Measurements from ENCODE around the gene SLC9A6.

The SLC9A6 gene

DNA sequence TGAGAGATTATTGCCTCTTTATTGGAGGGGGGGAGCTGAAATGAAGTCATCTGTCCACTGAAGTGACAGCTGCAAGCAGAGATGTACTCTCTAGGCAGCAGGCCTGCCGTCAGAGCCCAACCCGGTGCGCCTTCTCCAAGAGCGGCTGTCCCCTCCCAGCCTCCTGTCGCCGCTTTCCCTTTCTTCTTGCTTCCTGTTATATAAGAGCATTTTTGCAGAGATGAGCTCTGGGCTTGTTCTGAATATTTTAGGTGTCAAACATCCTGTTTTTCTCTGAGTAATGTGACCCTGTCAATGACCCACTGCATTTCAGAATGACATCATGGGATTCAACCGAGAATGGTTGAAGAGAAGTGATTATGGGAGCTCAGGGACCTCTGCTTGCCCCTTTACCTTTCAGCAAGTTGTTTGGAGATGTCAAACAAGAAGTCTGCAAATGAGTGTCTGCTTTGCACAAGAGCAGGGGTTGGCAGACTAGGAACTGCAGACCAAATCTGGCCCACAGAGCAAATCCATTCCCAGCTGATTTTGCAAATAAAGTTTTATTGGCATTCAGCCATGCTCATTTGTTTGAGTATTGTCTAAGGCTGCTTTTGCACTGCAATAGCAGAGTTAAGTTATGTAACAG is 79.9 kb downstream of the SLC9A6 start (continued):
- no peak for TF ChIP-seq ZNF239 (tag by site-specific recombination; IDR thresholded peaks at IDR 0.05)
- TF ChIP-seq GLIS1 (tag by site-specific recombination; IDR thresholded peaks at IDR 0.05), result peak; percentile 36; the same call in 1 of the 2 replicates
- TF ChIP-seq PRDM1 (tag by site-specific recombination; IDR thresholded peaks at IDR 0.05), result peak; percentile 61; the same call in 1 of the 2 replicates
- peak; percentile 97 for TF ChIP-seq ZEB2 (tag by site-specific recombination; IDR thresholded peaks at IDR 0.05)
- TF ChIP-seq ZNF747 (tag by site-specific recombination; IDR thresholded peaks at IDR 0.05), result no peak
- TF ChIP-seq, protein P1, sequence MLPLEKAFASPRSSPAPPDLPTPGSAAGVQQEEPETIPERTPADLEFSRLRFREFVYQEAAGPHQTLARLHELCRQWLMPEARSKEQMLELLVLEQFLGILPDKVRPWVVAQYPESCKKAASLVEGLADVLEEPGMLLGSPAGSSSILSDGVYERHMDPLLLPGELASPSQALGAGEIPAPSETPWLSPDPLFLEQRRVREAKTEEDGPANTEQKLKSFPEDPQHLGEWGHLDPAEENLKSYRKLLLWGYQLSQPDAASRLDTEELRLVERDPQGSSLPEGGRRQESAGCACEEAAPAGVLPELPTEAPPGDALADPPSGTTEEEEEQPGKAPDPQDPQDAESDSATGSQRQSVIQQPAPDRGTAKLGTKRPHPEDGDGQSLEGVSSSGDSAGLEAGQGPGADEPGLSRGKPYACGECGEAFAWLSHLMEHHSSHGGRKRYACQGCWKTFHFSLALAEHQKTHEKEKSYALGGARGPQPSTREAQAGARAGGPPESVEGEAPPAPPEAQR (tag by site-specific recombination; IDR thresholded peaks at IDR 0.05), result no peak
- no peak for TF ChIP-seq ZNF701 (tag by site-specific recombination; IDR thresholded peaks at IDR 0.05)
- no peak for TF ChIP-seq ZNF548 (tag by site-specific recombination; IDR thresholded peaks at IDR 0.05)
- TF ChIP-seq IKZF3 (tag by site-specific recombination; IDR thresholded peaks at IDR 0.05), result peak; percentile 87
- peak; percentile 92 for TF ChIP-seq ZNF600 (tag by site-specific recombination; IDR thresholded peaks at IDR 0.05)
- TF ChIP-seq KLF7 (tag by site-specific recombination; IDR thresholded peaks at IDR 0.05; ENCODE audit: borderline replicate concordance), result no peak
- TF ChIP-seq OSR2 (tag by site-specific recombination; IDR thresholded peaks at IDR 0.05), result peak; percentile 79
- no peak for TF ChIP-seq ZNF560 (tag by site-specific recombination; IDR thresholded peaks at IDR 0.05; ENCODE audit: borderline replicate concordance)
- TF ChIP-seq ZNF223 (tag by site-specific recombination; IDR thresholded peaks at IDR 0.05), result no peak
- peak; percentile 55 for TF ChIP-seq SP3 (tag by site-specific recombination; IDR thresholded peaks at IDR 0.05)
- no peak for TF ChIP-seq SCRT1 (tag by site-specific recombination; IDR thresholded peaks at IDR 0.05; ENCODE audit: borderline replicate concordance)
- peak; percentile 20; the same call in 1 of the 2 replicates for TF ChIP-seq ZNF501 (tag by site-specific recombination; IDR thresholded peaks at IDR 0.05)
- TF ChIP-seq ZNF654 (tag by site-specific recombination; IDR thresholded peaks at IDR 0.05; ENCODE audit: low read depth), result peak; percentile 10; the same call in 1 of the 2 replicates
- no peak for TF ChIP-seq ZNF544 (tag by site-specific recombination; IDR thresholded peaks at IDR 0.05)
- peak; percentile 38; the same call in 1 of the 2 replicates for TF ChIP-seq ZSCAN30 (tag by site-specific recombination; IDR thresholded peaks at IDR 0.05)
- TF ChIP-seq ZBTB21 (tag by site-specific recombination; IDR thresholded peaks at IDR 0.05), result peak; percentile 83
- no peak for TF ChIP-seq ZNF529 (tag by site-specific recombination; IDR thresholded peaks at IDR 0.05; ENCODE audit: insufficient replicate concordance)
- TF ChIP-seq ZNF350 (tag by site-specific recombination; IDR thresholded peaks at IDR 0.05), result no peak
- TF ChIP-seq ZNF175 (tag by site-specific recombination; IDR thresholded peaks at IDR 0.05), result no peak
- no peak for TF ChIP-seq ZBTB20 (tag by site-specific recombination; IDR thresholded peaks at IDR 0.05)
- peak; percentile 82 for TF ChIP-seq SP7 (tag by site-specific recombination; IDR thresholded peaks at IDR 0.05)
- peak; percentile 59 for TF ChIP-seq ZNF76 (tag by site-specific recombination; IDR thresholded peaks at IDR 0.05; ENCODE audit: borderline replicate concordance, low read depth)
- no peak for TF ChIP-seq EGR2 (tag by site-specific recombination; IDR thresholded peaks at IDR 0.05; ENCODE audit: low read depth)
- TF ChIP-seq SCRT2 (tag by site-specific recombination; IDR thresholded peaks at IDR 0.05), result no peak
- TF ChIP-seq, protein P2, sequence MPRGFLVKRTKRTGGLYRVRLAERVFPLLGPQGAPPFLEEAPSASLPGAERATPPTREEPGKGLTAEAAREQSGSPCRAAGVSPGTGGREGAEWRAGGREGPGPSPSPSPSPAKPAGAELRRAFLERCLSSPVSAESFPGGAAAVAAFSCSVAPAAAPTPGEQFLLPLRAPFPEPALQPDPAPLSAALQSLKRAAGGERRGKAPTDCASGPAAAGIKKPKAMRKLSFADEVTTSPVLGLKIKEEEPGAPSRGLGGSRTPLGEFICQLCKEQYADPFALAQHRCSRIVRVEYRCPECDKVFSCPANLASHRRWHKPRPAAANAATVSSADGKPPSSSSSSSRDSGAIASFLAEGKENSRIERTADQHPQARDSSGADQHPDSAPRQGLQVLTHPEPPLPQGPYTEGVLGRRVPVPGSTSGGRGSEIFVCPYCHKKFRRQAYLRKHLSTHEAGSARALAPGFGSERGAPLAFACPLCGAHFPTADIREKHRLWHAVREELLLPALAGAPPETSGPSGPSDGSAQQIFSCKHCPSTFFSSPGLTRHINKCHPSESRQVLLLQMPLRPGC (tag by site-specific recombination; IDR thresholded peaks at IDR 0.05), result peak; percentile 90; the same call in 1 of the 2 replicates
- TF ChIP-seq, protein P3, sequence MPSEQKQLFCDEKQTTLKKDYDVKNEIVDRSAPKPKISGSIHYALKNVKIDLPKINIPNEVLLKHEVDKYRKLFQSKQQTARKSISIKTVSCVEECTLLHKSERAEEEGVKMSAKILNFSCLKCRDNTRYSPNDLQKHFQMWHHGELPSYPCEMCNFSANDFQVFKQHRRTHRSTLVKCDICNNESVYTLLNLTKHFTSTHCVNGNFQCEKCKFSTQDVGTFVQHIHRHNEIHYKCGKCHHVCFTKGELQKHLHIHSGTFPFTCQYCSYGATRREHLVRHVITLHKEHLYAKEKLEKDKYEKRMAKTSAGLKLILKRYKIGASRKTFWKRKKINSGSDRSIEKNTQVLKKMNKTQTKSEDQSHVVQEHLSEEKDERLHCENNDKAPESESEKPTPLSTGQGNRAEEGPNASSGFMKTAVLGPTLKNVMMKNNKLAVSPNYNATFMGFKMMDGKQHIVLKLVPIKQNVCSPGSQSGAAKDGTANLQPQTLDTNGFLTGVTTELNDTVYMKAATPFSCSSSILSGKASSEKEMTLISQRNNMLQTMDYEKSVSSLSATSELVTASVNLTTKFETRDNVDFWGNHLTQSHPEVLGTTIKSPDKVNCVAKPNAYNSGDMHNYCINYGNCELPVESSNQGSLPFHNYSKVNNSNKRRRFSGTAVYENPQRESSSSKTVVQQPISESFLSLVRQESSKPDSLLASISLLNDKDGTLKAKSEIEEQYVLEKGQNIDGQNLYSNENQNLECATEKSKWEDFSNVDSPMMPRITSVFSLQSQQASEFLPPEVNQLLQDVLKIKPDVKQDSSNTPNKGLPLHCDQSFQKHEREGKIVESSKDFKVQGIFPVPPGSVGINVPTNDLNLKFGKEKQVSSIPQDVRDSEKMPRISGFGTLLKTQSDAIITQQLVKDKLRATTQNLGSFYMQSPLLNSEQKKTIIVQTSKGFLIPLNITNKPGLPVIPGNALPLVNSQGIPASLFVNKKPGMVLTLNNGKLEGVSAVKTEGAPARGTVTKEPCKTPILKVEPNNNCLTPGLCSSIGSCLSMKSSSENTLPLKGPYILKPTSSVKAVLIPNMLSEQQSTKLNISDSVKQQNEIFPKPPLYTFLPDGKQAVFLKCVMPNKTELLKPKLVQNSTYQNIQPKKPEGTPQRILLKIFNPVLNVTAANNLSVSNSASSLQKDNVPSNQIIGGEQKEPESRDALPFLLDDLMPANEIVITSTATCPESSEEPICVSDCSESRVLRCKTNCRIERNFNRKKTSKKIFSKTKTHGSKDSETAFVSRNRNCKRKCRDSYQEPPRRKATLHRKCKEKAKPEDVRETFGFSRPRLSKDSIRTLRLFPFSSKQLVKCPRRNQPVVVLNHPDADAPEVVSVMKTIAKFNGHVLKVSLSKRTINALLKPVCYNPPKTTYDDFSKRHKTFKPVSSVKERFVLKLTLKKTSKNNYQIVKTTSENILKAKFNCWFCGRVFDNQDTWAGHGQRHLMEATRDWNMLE (tag by site-specific recombination; conservative IDR thresholded peaks at IDR 0.05; ENCODE audit: low read depth), result 0 out of 2 replicates have a peak, but pooled peaks have one; percentile 14
- no peak for TF ChIP-seq ZSCAN16 (tag by site-specific recombination; IDR thresholded peaks at IDR 0.05)
- no peak for TF ChIP-seq ZNF549 (tag by site-specific recombination; IDR thresholded peaks at IDR 0.05)
- no peak for TF ChIP-seq ZNF521 (tag by site-specific recombination; IDR thresholded peaks at IDR 0.05)
- TF ChIP-seq ZNF324 (tag by site-specific recombination; IDR thresholded peaks at IDR 0.05), result 0 out of 2 replicates have a peak, but pooled peaks have one; percentile 56
